IMR-90 (cell line): ENCODE measurements around the gene GUCY1B1.

Experiments
- POLR2A ChIP-seq: IDR thresholded peaks from 2 replicates; pipeline ENCODE4 v1.6.1; 2012; ENCODE audit warnings: mild to moderate bottlenecking, low read depth, low read length
- RAD21 ChIP-seq: IDR thresholded peaks from 2 replicates; pipeline ENCODE4 v1.6.1; 2012; ENCODE audit warnings: low read length, improper control_type of control experiment
- RCOR1 ChIP-seq: IDR thresholded peaks from 2 replicates; pipeline ENCODE4 v1.6.1; 2012; ENCODE audit warnings: mild to moderate bottlenecking, low read length, improper control_type of control experiment; ENCODE audit not compliant: insufficient replicate concordance
- TF ChIP-seq, protein P1 (sequence below): fragments of 150-350 bp; IDR thresholded peaks from 2 replicates; pipeline ENCODE4 v1.6.1; 2017; ENCODE audit warnings: mild to moderate bottlenecking, antibody characterized with exemption, low read length, low read depth

DNA sequence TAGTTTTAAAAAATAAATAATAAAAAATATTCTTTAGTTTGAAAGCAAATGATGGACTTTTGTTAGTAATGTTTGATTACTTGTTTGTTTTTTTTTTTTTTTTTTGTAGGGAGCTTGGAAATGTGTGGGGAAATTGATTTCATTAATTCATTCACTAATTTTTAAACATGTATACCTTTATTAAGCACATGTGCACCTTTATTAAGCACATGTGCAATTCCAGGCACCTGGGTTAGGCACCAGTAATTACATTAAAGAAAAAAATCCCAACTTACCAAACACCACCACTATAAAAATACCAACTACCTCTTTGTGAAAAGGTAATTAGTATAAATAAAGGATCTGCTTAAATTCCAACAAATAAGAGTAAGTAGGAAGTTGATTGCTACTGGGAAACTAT is 9.5 kb downstream of the GUCY1B1 start:
- no peak for TF ChIP-seq RAD21
- no peak for TF ChIP-seq POLR2A
- TF ChIP-seq, protein P1, sequence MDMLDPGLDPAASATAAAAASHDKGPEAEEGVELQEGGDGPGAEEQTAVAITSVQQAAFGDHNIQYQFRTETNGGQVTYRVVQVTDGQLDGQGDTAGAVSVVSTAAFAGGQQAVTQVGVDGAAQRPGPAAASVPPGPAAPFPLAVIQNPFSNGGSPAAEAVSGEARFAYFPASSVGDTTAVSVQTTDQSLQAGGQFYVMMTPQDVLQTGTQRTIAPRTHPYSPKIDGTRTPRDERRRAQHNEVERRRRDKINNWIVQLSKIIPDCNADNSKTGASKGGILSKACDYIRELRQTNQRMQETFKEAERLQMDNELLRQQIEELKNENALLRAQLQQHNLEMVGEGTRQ, result no peak
- TF ChIP-seq RCOR1, result no peak
